K562 (cell line): ENCODE data around the gene VMP1.

Experiments
- CBX3 ChIP-seq, 2 experiments: IDR thresholded peaks; 1 replicate in 1 of 2; 2 replicates in 1 of 2; pipeline ENCODE4 v1.6.1; 2012; ENCODE audit warnings: inconsistent platforms in 2 of 2, low read length in 2 of 2, borderline replicate concordance in 1 of 2, control low read depth in 1 of 2
- ZNF165 ChIP-seq: fragments of 250-450 bp; sonication (Bioruptor Pico); IDR thresholded peaks from 2 replicates; pipeline ENCODE4 v1.4.0; 2020; ENCODE audit warnings: borderline replicate concordance

- TF ChIP-seq ZNF165 (CRISPR knock-in tag) (no peak), CBX3 (IDR thresholded peaks at IDR 0.05; ENCODE audit: borderline replicate concordance in 1 of 2, low read length in 2 of 2) (no peak)
Measured at GRCh38 chr17:59734226-59734625, 26.8 kb downstream of the VMP1 start.
